GM10847 (cell line): ENCODE data around the gene CPNE7.

ENCODE experiments used
- POLR2A ChIP-seq: IDR thresholded peaks from 2 replicates; pipeline ENCODE4 v1.6.1; 2011; ENCODE audit not compliant: insufficient read length; ENCODE audit errors: extremely low read depth

The CPNE7 gene

GRCh38 chr16:89617036-89617435 is 41.5 kb downstream of the CPNE7 start:
- no peak for TF ChIP-seq POLR2A

GRCh38 chr16:89618109-89618998 is 42.8 kb downstream of the CPNE7 start:
- TF ChIP-seq POLR2A: no peak

GRCh38 chr16:89619840-89620239 is 44.3 kb downstream of the CPNE7 start:
- TF ChIP-seq POLR2A: no peak

GRCh38 chr16:89620406-89620841 is 44.9 kb downstream of the CPNE7 start:
- no peak for TF ChIP-seq POLR2A

- no peak for TF ChIP-seq POLR2A
Observed at GRCh38 chr16:89621136-89621697, 45.7 kb downstream of the CPNE7 start.

GRCh38 chr16:89621698-89622409 is 46.3 kb downstream of the CPNE7 start:
- TF ChIP-seq POLR2A: no peak

GRCh38 chr16:89623511-89624261 is 48.1 kb downstream of the CPNE7 start:
- TF ChIP-seq POLR2A: no peak

GRCh38 chr16:89624777-89625761 is 49.5 kb downstream of the CPNE7 start:
- no peak for TF ChIP-seq POLR2A

- TF ChIP-seq POLR2A: no peak
Observed at GRCh38 chr16:89629827-89630610, 54.5 kb downstream of the CPNE7 start.

GRCh38 chr16:89633064-89633631 is 57.6 kb downstream of the CPNE7 start:
- no peak for TF ChIP-seq POLR2A

- TF ChIP-seq POLR2A: no peak
Observed at GRCh38 chr16:89636663-89637062, 61.1 kb downstream of the CPNE7 start.

GRCh38 chr16:89637379-89637778 is 61.8 kb downstream of the CPNE7 start:
- TF ChIP-seq POLR2A: no peak

- no peak for TF ChIP-seq POLR2A
Observed at GRCh38 chr16:89638455-89638854, 62.9 kb downstream of the CPNE7 start.
